Adrenal gland (tissue), 5 donors: ENCODE data around the gene VIPR2.
"Not testable (repeated sequence)": the region's sequence is repeated elsewhere in the genome, so short reads cannot be mapped to it uniquely, and the experiment has no call there.

ENCODE experiments used
- CTCF ChIP-seq, 6 experiments: fragments of 450-650 bp in 4 of 6; fragments of 200-600 bp in 2 of 6; sonication (generic) in 1 of 6; IDR thresholded peaks; 1 replicate in 5 of 6; 2 replicates in 1 of 6; pipeline versions ENCODE4 v1.5.1 to v1.8.0; 2016 to 2021; ENCODE audit warnings: antibody characterized with exemption in 6 of 6, mild to moderate bottlenecking in 2 of 6, moderate library complexity in 1 of 6
- POLR2A ChIP-seq, 2 donors: fragments of 450-650 bp; IDR thresholded peaks; one replicate each; pipeline ENCODE4 v1.6.1; 2017; ENCODE audit warnings: antibody characterized with exemption in 2 of 2, mild to moderate bottlenecking in 2 of 2, moderate library complexity in 1 of 2
- donor health status: DM: no; HTN: no; CAD: no.

GRCh38 chr7:159162050-159162626 is 17.5 kb upstream of the VIPR2 start:
- TF ChIP-seq CTCF, POLR2A (IDR thresholded peaks at IDR 0.05): not testable (repeated sequence)
